Measurements from ENCODE around the gene SEMG1. TPM values are rescaled to one million over a fixed set of nuclear protein-coding genes. Genes with fewer than 3 reads are reported as not detected.

The SEMG1 gene
- total and polyA plus RNA-seq, 9 of the 15 experiments (the other 6 are each of a cell fraction or from before 2014, with no cell fraction given), result not detected

- no peaks in the 10 kb centered on the region for H3K9me1 ChIP-seq (ENCODE audit: control insufficient read depth, insufficient read depth, low read length)
- TF ChIP-seq MBD2 (IDR thresholded peaks at IDR 0.05; ENCODE audit: borderline replicate concordance, low read depth), result no peak
- no peak overlapping the region for H2AFZ ChIP-seq (ENCODE audit: low read depth, low read length)
- no peaks in the 10 kb centered on the region for H3K79me2 ChIP-seq (ENCODE audit: control insufficient read depth, insufficient read depth, low read length)
- no peaks in the 10 kb centered on the region; the same call in 1 of the 2 replicates for H4K20me1 ChIP-seq (replicated peaks; ENCODE audit: control insufficient read depth, insufficient read depth, low read length)
- no peaks in the 10 kb centered on the region for H3K4me1 ChIP-seq (replicated peaks in 1 of 2; ENCODE audit: control insufficient read depth in 2 of 2, insufficient read depth in 2 of 2, low read length in 2 of 2)
- H3K4me2 ChIP-seq (ENCODE audit: insufficient read depth, low read length), result no peak overlapping the region
- DNase-seq (ENCODE audit: extremely low read depth in 1 of 4, low spot score in 3 of 4) (no peak), FAIRE-seq (no peak), ATAC-seq (no peak)
- BruUV-seq (replicated peaks), result no TSS peak
- POLR2A ChIA-PET, result no interaction called here
- peaks cover 0 to 5% of the 10 kb centered on the region in 2 experiments; a peak in 2 of 5 replicates for H3K27me3 ChIP-seq (ENCODE audit: control insufficient read depth in 2 of 2, insufficient read depth in 2 of 2, low read length in 2 of 2)
- H3K36me3 ChIP-seq (ENCODE audit: control insufficient read depth, insufficient read depth, low read length), result no peaks in the 10 kb centered on the region
- H3K9me3 ChIP-seq (replicated peaks; ENCODE audit: control insufficient read depth, insufficient read depth, low read depth, low read length), result no peaks in the 10 kb centered on the region
- no peak overlapping the region for H3K9ac ChIP-seq (ENCODE audit: insufficient read depth in 1 of 2, low read depth in 2 of 2, low read length in 2 of 2)
- intact Hi-C loops (cut with micrococcal nuclease), result no loop called here
- H3K27ac ChIP-seq (ENCODE audit: extremely low read depth, low read depth, low read length), result no peak overlapping the region
- no peak overlapping the region for H3K4me3 ChIP-seq
- in situ Hi-C loops (cut with MboI), result no loop called here
- CTCF ChIA-PET (ENCODE audit: low intra/inter-chr PET ratio), result no interaction called here
- WGBS (ENCODE audit: insufficient coverage, low coverage, missing lambda C conversion rate), result 0% methylated on average over 2 of the region's 2 CpGs
These were observed 51.8 kb downstream of the SEMG1 start for GRCh38 chr20:45258664-45259063.

Other genes starting within 250 kb of the SEMG1 start
Only the 7 nearest of the 15 such genes appear.
- not detected in 2 replicates for gene WFDC5, start 91.9 kb upstream of the SEMG1 start, total RNA-seq (2014; rRNA removed)
- gene WFDC5, start 91.9 kb upstream of the SEMG1 start, total RNA-seq (2014; rRNA removed; fragmentation: Illumina TruSeq; extraction: Trizol), result not detected in 2 replicates
- gene WFDC5, start 91.9 kb upstream of the SEMG1 start, total RNA-seq (2015; rRNA removed; fragmentation: Illumina TruSeq; extraction: Trizol), result not detected in 2 replicates
- gene WFDC5, start 91.9 kb upstream of the SEMG1 start, total RNA-seq (2021), result not detected in 2 replicates
- gene WFDC5, start 91.9 kb upstream of the SEMG1 start, polyA plus RNA-seq (2011; rRNA removed), result not detected in 2 replicates
- not detected in 2 replicates for gene WFDC5, start 91.9 kb upstream of the SEMG1 start, polyA plus RNA-seq (2014; fragmentation: Illumina TruSeq; extraction: Trizol)
- gene WFDC5, start 91.9 kb upstream of the SEMG1 start, polyA plus RNA-seq (2014; fragmentation: Nextera tagmentation; extraction: Ambion mirVana), result not detected
- gene WFDC5, start 91.9 kb upstream of the SEMG1 start, polyA plus RNA-seq (2014; rRNA removed), result not detected in 2 replicates
- not detected in 2 replicates for gene WFDC12, start 82.6 kb upstream of the SEMG1 start, total RNA-seq (2014; rRNA removed)
- gene WFDC12, start 82.6 kb upstream of the SEMG1 start, total RNA-seq (2014; rRNA removed; fragmentation: Illumina TruSeq; extraction: Trizol), result not detected in 2 replicates
- not detected in 2 replicates for gene WFDC12, start 82.6 kb upstream of the SEMG1 start, total RNA-seq (2015; rRNA removed; fragmentation: Illumina TruSeq; extraction: Trizol)
- gene WFDC12, start 82.6 kb upstream of the SEMG1 start, total RNA-seq (2021), result not detected in 2 replicates
- not detected in 2 replicates for gene WFDC12, start 82.6 kb upstream of the SEMG1 start, polyA plus RNA-seq (2011; rRNA removed)
- gene WFDC12, start 82.6 kb upstream of the SEMG1 start, polyA plus RNA-seq (2014; fragmentation: Illumina TruSeq; extraction: Trizol), result not detected in 2 replicates
- not detected for gene WFDC12, start 82.6 kb upstream of the SEMG1 start, polyA plus RNA-seq (2014; fragmentation: Nextera tagmentation; extraction: Ambion mirVana)
- gene WFDC12, start 82.6 kb upstream of the SEMG1 start, polyA plus RNA-seq (2014; rRNA removed), result not detected in 2 replicates
- gene PI3, start 32.1 kb upstream of the SEMG1 start, total RNA-seq (2014; rRNA removed), result not detected in 2 replicates
- not detected in 2 replicates for gene PI3, start 32.1 kb upstream of the SEMG1 start, total RNA-seq (2014; rRNA removed; fragmentation: Illumina TruSeq; extraction: Trizol)
- not detected in 2 replicates for gene PI3, start 32.1 kb upstream of the SEMG1 start, total RNA-seq (2015; rRNA removed; fragmentation: Illumina TruSeq; extraction: Trizol)
- not detected in 2 replicates for gene PI3, start 32.1 kb upstream of the SEMG1 start, total RNA-seq (2021)
- gene PI3, start 32.1 kb upstream of the SEMG1 start, polyA plus RNA-seq (2011; rRNA removed), result not detected in 2 replicates
- not detected in 2 replicates for gene PI3, start 32.1 kb upstream of the SEMG1 start, polyA plus RNA-seq (2014; fragmentation: Illumina TruSeq; extraction: Trizol)
- gene PI3, start 32.1 kb upstream of the SEMG1 start, polyA plus RNA-seq (2014; fragmentation: Nextera tagmentation; extraction: Ambion mirVana), result not detected
- gene PI3, start 32.1 kb upstream of the SEMG1 start, polyA plus RNA-seq (2014; rRNA removed), result not detected in 2 replicates
- not detected in 2 replicates for gene SEMG2, start 14.3 kb downstream of the SEMG1 start, total RNA-seq (2014; rRNA removed)
- not detected in 2 replicates for gene SEMG2, start 14.3 kb downstream of the SEMG1 start, total RNA-seq (2014; rRNA removed; fragmentation: Illumina TruSeq; extraction: Trizol)
- not detected in 2 replicates for gene SEMG2, start 14.3 kb downstream of the SEMG1 start, total RNA-seq (2015; rRNA removed; fragmentation: Illumina TruSeq; extraction: Trizol)
- not detected in 2 replicates for gene SEMG2, start 14.3 kb downstream of the SEMG1 start, total RNA-seq (2021)
- gene SEMG2, start 14.3 kb downstream of the SEMG1 start, polyA plus RNA-seq (2011; rRNA removed), result not detected in 2 replicates
- gene SEMG2, start 14.3 kb downstream of the SEMG1 start, polyA plus RNA-seq (2014; fragmentation: Illumina TruSeq; extraction: Trizol), result not detected in 2 replicates
- not detected for gene SEMG2, start 14.3 kb downstream of the SEMG1 start, polyA plus RNA-seq (2014; fragmentation: Nextera tagmentation; extraction: Ambion mirVana)
- gene SEMG2, start 14.3 kb downstream of the SEMG1 start, polyA plus RNA-seq (2014; rRNA removed), result not detected in 2 replicates
- gene SLPI, start 47.5 kb downstream of the SEMG1 start, total RNA-seq (2014; rRNA removed), result not detected in 2 replicates
- not detected in 2 replicates for gene SLPI, start 47.5 kb downstream of the SEMG1 start, total RNA-seq (2014; rRNA removed; fragmentation: Illumina TruSeq; extraction: Trizol)
- not detected in 2 replicates for gene SLPI, start 47.5 kb downstream of the SEMG1 start, total RNA-seq (2015; rRNA removed; fragmentation: Illumina TruSeq; extraction: Trizol)
- gene SLPI, start 47.5 kb downstream of the SEMG1 start, total RNA-seq (2021), result 0.67 and 0.78 TPM in 2 replicates
- not detected in 2 replicates for gene SLPI, start 47.5 kb downstream of the SEMG1 start, polyA plus RNA-seq (2011; rRNA removed)
- not detected in 2 replicates for gene SLPI, start 47.5 kb downstream of the SEMG1 start, polyA plus RNA-seq (2014; fragmentation: Illumina TruSeq; extraction: Trizol)
- gene SLPI, start 47.5 kb downstream of the SEMG1 start, polyA plus RNA-seq (2014; fragmentation: Nextera tagmentation; extraction: Ambion mirVana), result not detected
- not detected in 2 replicates for gene SLPI, start 47.5 kb downstream of the SEMG1 start, polyA plus RNA-seq (2014; rRNA removed)
- gene RBPJL, start 99.8 kb downstream of the SEMG1 start, total RNA-seq (2014; rRNA removed), result not detected in 2 replicates
- gene RBPJL, start 99.8 kb downstream of the SEMG1 start, total RNA-seq (2014; rRNA removed; fragmentation: Illumina TruSeq; extraction: Trizol), result not detected in 2 replicates
- gene RBPJL, start 99.8 kb downstream of the SEMG1 start, total RNA-seq (2015; rRNA removed; fragmentation: Illumina TruSeq; extraction: Trizol), result not detected in 2 replicates
- gene RBPJL, start 99.8 kb downstream of the SEMG1 start, total RNA-seq (2021), result not detected in 2 replicates
- gene RBPJL, start 99.8 kb downstream of the SEMG1 start, polyA plus RNA-seq (2011; rRNA removed), result not detected in 2 replicates
- not detected in 2 replicates for gene RBPJL, start 99.8 kb downstream of the SEMG1 start, polyA plus RNA-seq (2014; fragmentation: Illumina TruSeq; extraction: Trizol)
- not detected for gene RBPJL, start 99.8 kb downstream of the SEMG1 start, polyA plus RNA-seq (2014; fragmentation: Nextera tagmentation; extraction: Ambion mirVana)
- gene RBPJL, start 99.8 kb downstream of the SEMG1 start, polyA plus RNA-seq (2014; rRNA removed), result not detected in 2 replicates
- 0.09 and 0.24 TPM in 2 replicates for gene MATN4, start 101.3 kb downstream of the SEMG1 start, total RNA-seq (2014; rRNA removed)
- not detected in 2 replicates for gene MATN4, start 101.3 kb downstream of the SEMG1 start, total RNA-seq (2014; rRNA removed; fragmentation: Illumina TruSeq; extraction: Trizol)
- gene MATN4, start 101.3 kb downstream of the SEMG1 start, total RNA-seq (2015; rRNA removed; fragmentation: Illumina TruSeq; extraction: Trizol), result not detected in 2 replicates
- 0.13 TPM in 1 of 2 replicates, not detected in the other for gene MATN4, start 101.3 kb downstream of the SEMG1 start, total RNA-seq (2021)
- not detected in 2 replicates for gene MATN4, start 101.3 kb downstream of the SEMG1 start, polyA plus RNA-seq (2011; rRNA removed)
- not detected in 2 replicates for gene MATN4, start 101.3 kb downstream of the SEMG1 start, polyA plus RNA-seq (2014; fragmentation: Illumina TruSeq; extraction: Trizol)
- gene MATN4, start 101.3 kb downstream of the SEMG1 start, polyA plus RNA-seq (2014; fragmentation: Nextera tagmentation; extraction: Ambion mirVana), result not detected
- gene MATN4, start 101.3 kb downstream of the SEMG1 start, polyA plus RNA-seq (2014; rRNA removed), result 0.20 TPM in 1 of 2 replicates, not detected in the other

Measured in K562 (cell line).